Right cardiac atrium (tissue), 5 donors: ENCODE measurements around the gene ANKS1A. TPM values are rescaled to one million over a fixed set of nuclear protein-coding genes. Genes with fewer than 3 reads are reported as not detected.

Experiments used
- ATAC-seq, 2 donors: fragments of 200-7000 bp; cut with Tn5 transposase; one replicate each; pipeline versions ENCODE4 v1.8.0 to v1.9.1; 2020; ENCODE audit warnings: moderate library complexity in 2 of 2, mild to moderate bottlenecking in 1 of 2
- DNase-seq, 3 donors: peaks; one replicate each; pipeline ENCODE4 v3.0.0-alpha.2; 2020
- H3K27ac ChIP-seq: one replicate; pipeline ENCODE4 v1.5.1; 2013; ENCODE audit warnings: mild to moderate bottlenecking, low read length, control low read depth, moderate library complexity
- H3K27me3 ChIP-seq: one replicate; pipeline ENCODE4 v1.6.1; 2013; ENCODE audit not compliant: control insufficient read depth, insufficient read depth
- H3K4me1 ChIP-seq: one replicate; pipeline ENCODE4 v1.6.1; 2013; ENCODE audit warnings: low read length; ENCODE audit not compliant: control insufficient read depth, insufficient read depth
- H3K4me3 ChIP-seq: one replicate; pipeline ENCODE4 v1.5.1; 2013; ENCODE audit warnings: low read length, control low read depth
- H3K9me3 ChIP-seq: one replicate; pipeline ENCODE4 v1.6.1; 2013; ENCODE audit warnings: low read length; ENCODE audit not compliant: control insufficient read depth
- WGBS: extraction: QIAGEN DNeasy Blood & Tissue Kit; methylation state at CpG from one replicate; pipeline ENCODE4 v1.1.7; 2013; 5-methylcytosine and 5-hydroxymethylcytosine counted together
- intact Hi-C, 4 donors: fragments of 100-400 bp; cut with DNase I; formaldehyde crosslinking; loops; one replicate each; pipeline versions ENCODE4 v1.11.0 to v1.14.0; 2022 to 2023
- polyA plus RNA-seq: library from polyadenylated mRNA; stranded (reverse); fragments of 200-250 nt; gene quantifications from one replicate; pipeline ENCODE4 v1.2.3, GENCODE V29; 2013
- total RNA-seq, 4 donors: library from RNA; stranded (reverse); fragmentation: NEBNext Ultra II Directional; extraction: Animal tissue kit (Norgen Biotek cat#: 25700); gene quantifications; one replicate each; pipeline ENCODE4 v1.2.1, GENCODE V29; 2021
- donor health status: healthy with polysubstance abuse.
- donor health status: DM: no; HTN: yes; CAD: no.
- donor health status: DM: no; HTN: no; CAD: no.
- donor health status: DM: no; HTN: yes; CAD: no; lungs with severe emphysema.
- donor health status: DM: yes; HTN: yes; CAD: no.

The ANKS1A gene
- total and polyA plus RNA-seq, 5 donors, result 11.5 to 28.5 (median 27.1) TPM

GRCh38 chr6:35064757-35065440 is 175.8 kb downstream of the ANKS1A start:
- peak; percentile 13 for ATAC-seq
- 60% methylated on average over 8 of the region's 8 CpGs for WGBS

GRCh38 chr6:35065441-35065800 is 176.4 kb downstream of the ANKS1A start:
- peaks cover 15% of the 10 kb centered on the region for H3K4me1 ChIP-seq
- intact Hi-C loops, result no loop called here
- 73% methylated on average over 9 of the region's 9 CpGs for WGBS

More at GRCh38 chr6:35064757-35065440, 175.8 kb downstream of the ANKS1A start:
- H3K27me3 ChIP-seq, result no peaks in the 10 kb centered on the region
- H3K9me3 ChIP-seq, result no peaks in the 10 kb centered on the region
- intact Hi-C loops, result no loop called here
- no peak overlapping the region for H3K4me3 ChIP-seq
- H3K4me1 ChIP-seq, result peaks cover 15% of the 10 kb centered on the region
- peak in 1 of 3 donors; percentile 24 for DNase-seq
- peak overlapping the region; percentile 68 for H3K27ac ChIP-seq

DNA sequence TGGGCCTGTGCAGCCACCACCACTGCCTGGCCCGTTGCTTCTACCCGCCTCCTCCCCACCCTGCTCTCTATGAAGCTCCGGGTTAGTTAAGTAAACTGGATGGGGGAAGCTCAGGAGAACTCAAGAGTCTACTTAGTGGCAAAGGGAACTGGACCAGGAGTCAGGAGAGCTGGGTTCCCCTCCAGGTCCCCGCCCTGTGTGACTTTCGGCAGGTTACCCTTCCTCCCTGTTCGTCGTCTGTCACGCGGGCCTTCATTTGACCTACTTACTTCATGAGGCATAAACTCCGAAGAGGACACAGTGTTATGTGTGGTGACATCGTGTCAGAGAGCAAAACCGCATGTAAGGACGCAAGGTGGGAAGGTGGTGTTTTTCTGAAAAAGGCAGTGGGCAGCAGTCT is 176.8 kb downstream of the ANKS1A start:
- ATAC-seq (no peak), DNase-seq (peak in 1 of 3 donors; percentile 5)
- H3K27ac ChIP-seq, result no peak overlapping the region
- H3K4me3 ChIP-seq, result no peak overlapping the region
- H3K9me3 ChIP-seq, result no peaks in the 10 kb centered on the region
- 82% methylated on average over 13 of the region's 13 CpGs for WGBS
- H3K4me1 ChIP-seq, result peaks cover 15% of the 10 kb centered on the region
- H3K27me3 ChIP-seq, result no peaks in the 10 kb centered on the region
- intact Hi-C loops, result no loop called here

More at GRCh38 chr6:35065441-35065800, 176.4 kb downstream of the ANKS1A start:
- no peaks in the 10 kb centered on the region for H3K9me3 ChIP-seq
- DNase-seq (peak in 1 of 3 donors; percentile 60), ATAC-seq (peak; percentile 4 to 10)
- no peak overlapping the region for H3K4me3 ChIP-seq
- no peaks in the 10 kb centered on the region for H3K27me3 ChIP-seq
- peak overlapping the region; percentile 4 for H3K27ac ChIP-seq

- WGBS, result 95% methylated on average over 11 of the region's 11 CpGs
- Histone ChIP-seq H3K4me1 (peaks cover 15% of the 10 kb centered on the region), H3K4me3 (no peak overlapping the region), H3K27me3 (no peaks in the 10 kb centered on the region), H3K27ac (no peak overlapping the region), H3K9me3 (no peaks in the 10 kb centered on the region)
- ATAC-seq (no peak), DNase-seq (peak in 1 of 3 donors; percentile 33)
- intact Hi-C loops, result no loop called here
These were observed 178.2 kb downstream of the ANKS1A start for GRCh38 chr6:35067234-35067633.

- WGBS, result 63% methylated on average over 9 of the region's 9 CpGs
- Histone ChIP-seq H3K9me3 (no peaks in the 10 kb centered on the region), H3K27me3 (no peaks in the 10 kb centered on the region), H3K27ac (peak overlapping the region; percentile 39), H3K4me3 (no peak overlapping the region), H3K4me1 (peaks cover 13% of the 10 kb centered on the region)
- intact Hi-C loops, result no loop called here
- DNase-seq (peak in 2 of 3 donors; percentile 37 to 57), ATAC-seq (peak; percentile 22 to 52)
These were observed 179.2 kb downstream of the ANKS1A start for GRCh38 chr6:35068206-35068605.

DNA sequence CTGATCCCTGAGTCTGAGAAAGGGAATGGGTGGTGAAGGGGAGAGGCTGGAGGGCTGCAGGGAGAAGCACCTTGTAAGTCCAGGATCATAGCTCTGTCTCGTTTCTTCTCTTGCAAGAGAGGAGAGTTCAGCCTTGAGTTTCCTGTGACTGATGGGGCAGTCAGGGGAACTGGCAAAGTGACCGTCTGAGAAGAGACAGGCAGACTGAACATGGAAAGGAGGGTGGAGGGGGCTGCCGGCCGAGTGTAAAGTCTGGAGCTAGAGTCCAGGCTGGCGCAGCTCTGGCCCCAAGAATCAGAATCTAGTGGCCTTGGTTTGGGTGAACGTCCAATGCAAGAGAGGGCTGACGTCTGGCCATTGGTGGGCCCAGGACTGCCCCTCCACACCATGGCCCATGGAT is 179.6 kb downstream of the ANKS1A start:
- WGBS, result 71% methylated on average over 7 of the region's 7 CpGs
- peak in 1 of 3 donors; percentile 47 for DNase-seq

DNA sequence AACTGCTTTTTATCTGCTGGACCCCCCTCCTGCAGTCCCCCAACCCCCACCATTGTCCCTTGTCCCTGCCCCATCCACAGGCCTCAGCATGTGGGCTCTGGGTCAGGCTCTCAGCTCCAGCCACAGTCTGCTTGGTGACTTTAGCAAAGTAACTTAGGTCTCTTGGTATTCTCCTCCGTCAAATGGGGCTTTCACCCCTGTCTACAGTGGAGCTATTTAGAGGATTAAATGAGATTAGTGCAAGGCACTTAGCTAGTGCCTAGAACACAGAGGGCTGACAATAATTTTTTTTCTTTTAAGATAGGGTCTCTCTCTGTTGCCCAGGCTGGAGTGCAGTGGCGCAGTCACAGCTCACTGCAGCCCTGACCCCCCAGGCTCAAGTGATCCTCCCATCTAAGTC is 180.2 kb downstream of the ANKS1A start:
- Histone ChIP-seq H3K9me3 (no peaks in the 10 kb centered on the region), H3K27me3 (no peaks in the 10 kb centered on the region), H3K4me1 (peaks cover 10% of the 10 kb centered on the region), H3K27ac (no peak overlapping the region), H3K4me3 (no peak overlapping the region)
- 97% methylated on average over 2 of the region's 2 CpGs for WGBS
- intact Hi-C loops, result no loop called here
- DNase-seq (peak in 1 of 3 donors; percentile 19), ATAC-seq (no peak)

More for the DNA sequence above, 179.6 kb downstream of the ANKS1A start:
- no peak overlapping the region for H3K4me3 ChIP-seq
- peak overlapping the region; percentile 39 for H3K27ac ChIP-seq
- ATAC-seq, result no peak
- intact Hi-C loops, result no loop called here
- no peaks in the 10 kb centered on the region for H3K27me3 ChIP-seq
- H3K4me1 ChIP-seq, result peaks cover 15% of the 10 kb centered on the region
- no peaks in the 10 kb centered on the region for H3K9me3 ChIP-seq

GRCh38 chr6:35070111-35070510 is 181.1 kb downstream of the ANKS1A start:
- no peak for DNase-seq
- no peak overlapping the region for H3K27ac ChIP-seq
- no peak overlapping the region for H3K4me3 ChIP-seq
- H3K4me1 ChIP-seq, result peaks cover 6% of the 10 kb centered on the region
- H3K27me3 ChIP-seq, result no peaks in the 10 kb centered on the region
- H3K9me3 ChIP-seq, result no peaks in the 10 kb centered on the region
- intact Hi-C loops, result no loop called here
- ATAC-seq, result no peak
- WGBS, result 92% methylated on average over 2 of the region's 2 CpGs

GRCh38 chr6:35071347-35071994 is 182.4 kb downstream of the ANKS1A start:
- Histone ChIP-seq H3K4me1 (peaks cover 4% of the 10 kb centered on the region), H3K27ac (no peak overlapping the region), H3K27me3 (no peaks in the 10 kb centered on the region), H3K4me3 (no peak overlapping the region), H3K9me3 (no peaks in the 10 kb centered on the region)
- DNase-seq (peak in 2 of 3 donors; percentile 26 to 41), ATAC-seq (no peak)
- 81% methylated on average over 12 of the region's 12 CpGs for WGBS
- intact Hi-C loops, result no loop called here

DNA sequence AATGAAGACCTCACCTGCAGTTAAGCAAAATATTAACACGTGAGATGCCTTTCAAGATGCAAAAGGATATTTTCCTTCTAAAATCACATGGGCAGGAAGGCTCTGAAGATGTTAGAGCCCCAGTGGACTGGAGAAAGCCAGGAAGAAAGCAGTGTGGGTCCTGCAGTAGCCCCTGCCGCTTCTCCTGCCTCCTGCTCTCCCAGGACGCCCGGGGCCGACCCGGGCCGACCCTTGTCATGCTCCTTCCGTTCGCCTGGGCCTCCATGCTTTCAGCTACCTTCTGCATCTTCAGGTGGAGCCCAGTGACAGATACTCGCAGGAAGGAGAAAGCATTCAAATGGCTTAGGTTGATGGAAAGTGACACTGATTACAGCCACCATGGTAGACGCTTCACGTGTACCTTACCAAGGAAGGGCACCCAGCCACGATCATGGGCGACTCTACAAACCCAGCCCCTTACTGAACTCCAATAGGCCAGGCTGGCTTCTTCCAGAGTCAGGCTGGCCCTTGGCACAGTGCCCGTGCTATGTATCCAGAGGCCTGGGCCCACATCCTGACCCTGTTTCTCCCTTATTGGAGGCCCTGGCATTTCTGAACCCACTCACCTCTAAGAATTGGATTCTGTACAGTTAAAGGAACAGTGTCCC is 183.1 kb downstream of the ANKS1A start:
- no peak overlapping the region for H3K4me3 ChIP-seq
- peaks cover 4% of the 10 kb centered on the region for H3K4me1 ChIP-seq
- intact Hi-C loops, result no loop called here
- WGBS, result 69% methylated on average over 15 of the region's 15 CpGs
- ATAC-seq, result no peak
- DNase-seq, result peak in 2 of 3 donors; percentile 46 to 76
- H3K27me3 ChIP-seq, result no peaks in the 10 kb centered on the region
- no peak overlapping the region for H3K27ac ChIP-seq
- H3K9me3 ChIP-seq, result no peaks in the 10 kb centered on the region

DNA sequence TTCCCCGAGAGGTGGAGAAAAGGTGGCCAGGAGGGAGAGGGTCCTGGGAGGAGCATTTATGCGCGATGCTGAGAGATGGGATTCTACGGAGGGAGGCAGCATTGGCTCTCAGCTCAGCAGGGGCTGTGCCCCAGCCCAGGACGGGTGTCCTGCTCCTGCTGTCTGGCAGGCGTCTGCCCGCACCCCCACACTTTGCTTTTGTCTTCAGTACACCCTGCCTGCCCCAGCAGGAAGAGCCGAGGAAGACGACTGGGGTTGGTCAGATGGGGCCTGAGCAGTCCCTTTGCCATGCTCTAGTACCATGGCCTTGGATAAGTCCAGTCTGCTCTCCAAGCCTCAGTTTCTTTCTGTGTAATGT is 183.6 kb downstream of the ANKS1A start:
- Histone ChIP-seq H3K27ac (no peak overlapping the region), H3K4me3 (no peak overlapping the region), H3K4me1 (peaks cover 4% of the 10 kb centered on the region), H3K27me3 (no peaks in the 10 kb centered on the region), H3K9me3 (no peaks in the 10 kb centered on the region)
- 91% methylated on average over 9 of the region's 9 CpGs for WGBS
- intact Hi-C loops, result no loop called here
- DNase-seq (peak in 2 of 3 donors; percentile 9 to 18), ATAC-seq (no peak)
